ENCODE measurements around the gene TCOF1. TPM values are rescaled to one million over a fixed set of nuclear protein-coding genes. Genes with fewer than 3 reads are reported as not detected.

The TCOF1 gene
- total RNA-seq, 1 donor from 2014 or later = 72.0 TPM

GRCh38 chr5:150325426-150325825, 32.1 kb upstream of the TCOF1 start:
- intact Hi-C loops (cut with micrococcal nuclease) = no loop called here

DNA sequence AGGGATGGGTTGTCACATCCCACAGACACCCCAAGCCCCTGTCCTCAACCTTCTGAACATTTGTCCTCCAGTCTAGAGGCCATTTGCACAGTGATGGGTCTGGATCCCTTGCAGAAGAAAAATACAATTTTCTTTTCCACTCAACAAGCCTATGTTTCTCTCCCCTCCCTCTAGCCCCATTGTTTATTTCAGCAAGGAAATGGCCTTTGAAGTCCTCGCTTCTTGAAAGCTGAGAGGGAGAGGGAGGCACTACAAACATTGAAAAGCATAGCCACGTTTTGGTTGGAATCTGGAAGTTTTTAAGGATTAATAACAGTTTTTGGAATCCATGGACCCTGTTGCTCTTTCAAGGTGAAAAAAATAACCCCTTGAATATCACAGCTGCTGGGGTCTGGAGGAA, 30.8 kb upstream of the TCOF1 start:
- intact Hi-C loops (cut with micrococcal nuclease) = no loop called here

GRCh38 chr5:150327139-150327538, 30.4 kb upstream of the TCOF1 start:
- intact Hi-C loops (cut with micrococcal nuclease) = no loop called here

GRCh38 chr5:150328515-150328914, 29.0 kb upstream of the TCOF1 start:
- intact Hi-C loops (cut with micrococcal nuclease) = no loop called here

GRCh38 chr5:150329038-150329437, 28.5 kb upstream of the TCOF1 start:
- intact Hi-C loops (cut with micrococcal nuclease) = no loop called here

DNA sequence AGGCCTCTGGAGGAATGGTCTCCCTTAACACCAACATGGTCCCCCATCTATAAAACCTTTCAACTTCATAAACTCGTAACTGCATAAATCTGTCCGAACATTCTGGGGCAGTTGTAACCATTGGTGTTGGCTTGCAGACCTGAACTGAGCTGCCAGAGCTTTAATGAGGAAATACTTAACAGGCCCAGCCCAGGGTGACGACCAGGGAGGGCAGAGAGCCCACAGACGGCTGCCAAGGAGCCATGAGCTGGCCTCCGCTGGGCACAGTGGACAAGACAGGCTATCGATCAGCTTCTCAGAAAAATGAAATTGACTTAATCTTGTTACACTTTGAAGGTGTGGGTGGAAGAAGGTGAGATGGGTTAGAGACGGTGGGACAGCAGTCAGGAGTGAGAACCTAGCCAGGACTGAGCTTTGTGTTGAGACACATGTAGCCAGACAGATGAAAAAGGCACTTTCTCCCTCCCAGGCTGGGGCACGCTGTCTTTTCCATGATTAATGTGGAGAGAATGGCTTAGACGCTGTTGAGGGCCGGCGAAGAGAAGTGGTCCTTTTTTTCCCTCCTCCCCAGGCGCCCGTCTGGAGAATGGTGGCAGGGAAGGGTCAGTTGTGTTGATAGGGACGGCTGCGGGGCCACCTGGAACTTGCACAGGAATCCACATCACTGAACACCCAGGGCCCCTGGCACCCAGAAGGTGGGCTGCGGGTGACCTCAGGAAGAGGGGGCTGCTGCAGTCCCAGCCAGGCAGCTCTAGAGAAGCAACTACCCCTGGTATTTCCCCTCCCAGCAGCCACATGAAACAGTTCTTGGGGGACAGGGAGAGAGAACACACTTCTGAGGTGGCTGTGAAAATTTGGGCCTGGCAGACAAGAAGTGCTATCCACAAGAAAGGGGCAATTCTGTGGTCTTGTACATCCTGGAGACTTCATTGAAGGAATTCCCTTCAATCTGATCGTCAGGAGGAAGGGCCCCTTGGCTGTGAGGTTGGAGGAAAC, 27.3 kb upstream of the TCOF1 start:
- intact Hi-C loops (cut with micrococcal nuclease) = no loop called here

- intact Hi-C loops (cut with micrococcal nuclease) = no loop called here
Observed at GRCh38 chr5:150333400-150333799, 24.1 kb upstream of the TCOF1 start.

GRCh38 chr5:150335778-150336177, 21.7 kb upstream of the TCOF1 start:
- intact Hi-C loops (cut with micrococcal nuclease) = no loop called here

GRCh38 chr5:150338546-150338945, 19.0 kb upstream of the TCOF1 start:
- intact Hi-C loops (cut with micrococcal nuclease) = no loop called here

- intact Hi-C loops (cut with micrococcal nuclease) = no loop called here
Observed at GRCh38 chr5:150339165-150339564, 18.3 kb upstream of the TCOF1 start.

DNA sequence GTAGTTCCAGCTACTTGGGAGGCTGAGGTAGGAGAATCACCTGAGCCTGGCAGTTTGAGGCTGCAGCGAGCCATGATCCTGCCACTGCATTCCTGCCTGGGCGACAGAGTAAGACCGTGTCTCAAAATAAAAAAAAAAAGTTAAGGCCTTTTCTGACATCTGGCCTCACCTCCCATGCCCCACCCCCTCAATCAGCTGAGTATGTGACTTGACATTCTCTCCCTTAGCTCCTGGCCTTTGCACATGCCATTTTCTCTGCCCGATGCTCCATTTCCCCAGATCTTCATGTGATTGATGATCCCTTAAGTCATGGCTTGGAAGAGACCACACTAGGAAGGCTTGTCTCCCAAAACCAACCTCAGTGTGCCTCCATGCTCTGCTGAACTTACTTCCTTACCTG, 17.7 kb upstream of the TCOF1 start:
- intact Hi-C loops (cut with micrococcal nuclease) = no loop called here

DNA sequence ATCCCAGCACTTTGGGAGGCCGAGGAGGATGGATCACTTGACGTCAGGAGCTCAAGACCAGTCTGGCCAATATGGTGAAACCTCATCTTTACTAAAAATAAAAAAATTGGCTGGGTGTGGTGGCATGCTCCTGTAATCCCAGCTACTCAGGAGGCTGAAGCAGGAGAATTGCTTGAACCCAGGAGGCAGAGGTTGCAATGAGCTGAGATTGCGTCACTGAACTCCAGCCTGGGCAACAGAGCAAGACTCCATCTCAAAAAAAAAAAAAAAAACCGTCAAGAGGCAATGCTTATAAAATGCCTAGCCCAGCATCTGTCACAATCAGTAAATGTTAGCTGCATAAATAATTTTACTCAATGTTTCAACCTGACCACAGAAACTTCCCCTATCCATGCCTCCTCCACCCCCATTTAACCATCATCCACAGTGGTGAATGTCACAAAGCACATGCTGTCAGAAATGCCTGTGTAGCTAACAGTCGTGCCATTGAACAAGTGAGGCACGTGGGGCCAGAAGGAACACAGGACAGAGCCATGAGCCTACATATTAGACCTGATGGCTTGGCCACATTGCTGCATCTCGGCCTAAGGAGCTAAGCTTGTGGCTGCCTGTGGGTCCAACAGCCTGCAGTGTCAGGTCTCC, 16.8 kb upstream of the TCOF1 start:
- intact Hi-C loops (cut with micrococcal nuclease) = no loop called here

DNA sequence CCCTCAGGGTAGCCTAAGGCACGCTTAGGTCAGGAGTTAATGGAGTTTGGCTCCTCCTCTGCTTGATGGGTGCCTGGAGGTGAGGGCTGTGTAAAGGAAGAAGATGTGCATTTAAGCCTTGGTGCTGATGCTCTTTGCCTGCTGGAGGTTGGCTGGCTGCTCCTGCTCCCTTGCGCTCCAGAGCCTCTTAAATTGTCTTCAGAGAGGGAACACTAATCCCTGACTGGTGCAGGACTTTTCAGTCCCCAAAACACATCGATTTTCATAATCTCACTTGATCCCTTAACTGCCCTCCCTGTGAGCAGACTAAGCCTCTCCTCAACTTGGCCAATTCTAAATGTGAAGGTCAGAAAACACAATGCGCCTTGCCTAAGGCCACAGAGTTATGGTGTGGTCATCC, 16.2 kb upstream of the TCOF1 start:
- intact Hi-C loops (cut with micrococcal nuclease) = no loop called here

DNA sequence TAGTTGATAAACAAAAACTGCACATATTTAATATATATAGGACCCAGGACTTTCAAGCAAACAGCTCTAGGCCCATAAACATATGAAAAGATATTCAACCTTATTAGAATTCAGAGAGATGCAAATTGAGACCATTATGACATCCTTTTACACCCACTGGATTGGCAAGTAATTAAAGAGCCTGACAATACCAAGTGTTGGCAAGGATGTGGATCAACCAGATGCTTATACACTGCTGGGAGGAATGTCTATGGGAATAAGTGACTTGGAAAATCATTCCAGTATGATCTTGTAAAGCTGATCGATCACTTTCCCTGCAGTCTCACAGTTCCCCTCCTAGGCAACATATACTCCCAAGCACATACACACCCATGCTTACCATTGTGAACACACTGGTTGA, 15.5 kb upstream of the TCOF1 start:
- intact Hi-C loops (cut with micrococcal nuclease) = no loop called here

DNA sequence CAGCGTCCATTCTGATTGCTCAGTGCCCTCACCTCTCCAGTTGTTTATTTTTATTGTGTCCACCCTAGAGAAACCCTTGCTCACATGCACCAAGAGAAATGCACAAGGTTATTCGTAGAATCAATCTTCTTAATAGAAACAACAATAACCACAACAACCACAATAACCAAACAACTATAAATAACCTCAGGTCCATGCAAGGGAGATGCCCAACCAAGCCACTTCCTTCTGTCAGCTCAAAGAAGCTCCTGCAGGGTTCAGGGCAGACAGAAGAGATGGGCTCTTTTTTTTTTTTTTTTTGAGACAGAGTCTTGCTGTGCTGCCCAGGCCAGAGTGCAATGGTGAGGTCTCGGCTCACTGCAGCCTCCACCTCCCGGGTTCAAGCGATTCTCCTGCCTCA, 14.9 kb upstream of the TCOF1 start:
- intact Hi-C loops (cut with micrococcal nuclease) = no loop called here

DNA sequence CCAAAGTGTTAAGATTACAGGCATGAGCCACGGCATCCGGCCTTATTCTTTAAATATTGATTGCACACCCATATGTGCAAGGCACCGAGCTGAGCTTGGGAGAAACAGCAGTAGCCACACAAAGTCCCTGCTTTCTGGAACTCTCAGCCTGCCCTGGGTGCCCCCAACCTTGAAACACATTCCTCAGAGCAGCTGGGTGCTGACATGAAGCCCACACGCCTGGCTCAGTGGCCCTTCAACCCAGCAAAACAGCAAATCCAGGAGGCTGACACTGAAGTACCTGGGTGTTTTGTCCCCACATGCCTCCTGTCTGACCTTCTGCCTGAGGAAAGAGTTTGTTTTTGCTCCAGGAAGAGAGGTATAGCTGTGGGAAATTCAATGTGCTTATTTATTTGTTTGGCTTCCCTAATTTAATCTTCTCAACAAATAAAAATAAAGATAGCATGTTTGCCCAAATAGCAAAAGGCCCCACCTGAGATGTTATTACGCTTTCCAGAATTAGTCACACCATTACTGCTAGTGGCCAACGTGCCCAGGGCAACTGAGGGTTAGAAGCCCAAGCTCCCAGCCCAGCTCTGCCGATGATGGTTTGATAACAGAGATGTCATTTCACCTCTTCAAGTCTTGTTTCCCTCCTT, 13.4 kb upstream of the TCOF1 start:
- intact Hi-C loops (cut with micrococcal nuclease) = no loop called here

GRCh38 chr5:150345716-150346115, 11.8 kb upstream of the TCOF1 start:
- intact Hi-C loops (cut with micrococcal nuclease) = no loop called here

- intact Hi-C loops (cut with micrococcal nuclease) = no loop called here
Observed at GRCh38 chr5:150346592-150346991, 10.9 kb upstream of the TCOF1 start.

- intact Hi-C loops (cut with micrococcal nuclease) = no loop called here
Observed at GRCh38 chr5:150347003-150347402, 10.5 kb upstream of the TCOF1 start.

DNA sequence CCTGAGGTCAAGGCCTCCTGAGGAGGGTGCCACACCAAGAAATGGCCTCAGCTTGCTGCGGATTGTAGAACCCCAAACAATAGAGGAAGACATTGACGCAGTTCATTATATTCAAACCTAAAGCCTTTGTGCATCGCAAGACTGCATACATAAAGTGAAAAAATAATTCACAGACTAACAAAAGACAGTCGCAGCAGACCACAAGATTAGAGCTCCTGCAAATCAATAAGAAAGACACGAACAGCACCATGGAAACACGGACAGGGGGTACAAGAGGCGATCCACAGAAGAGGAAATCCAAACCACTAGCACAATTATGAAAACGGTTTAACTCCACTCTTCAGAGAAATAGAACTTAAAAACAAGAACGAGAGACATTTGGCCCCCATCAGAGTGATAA, 10.0 kb upstream of the TCOF1 start:
- intact Hi-C loops (cut with micrococcal nuclease) = no loop called here

DNA sequence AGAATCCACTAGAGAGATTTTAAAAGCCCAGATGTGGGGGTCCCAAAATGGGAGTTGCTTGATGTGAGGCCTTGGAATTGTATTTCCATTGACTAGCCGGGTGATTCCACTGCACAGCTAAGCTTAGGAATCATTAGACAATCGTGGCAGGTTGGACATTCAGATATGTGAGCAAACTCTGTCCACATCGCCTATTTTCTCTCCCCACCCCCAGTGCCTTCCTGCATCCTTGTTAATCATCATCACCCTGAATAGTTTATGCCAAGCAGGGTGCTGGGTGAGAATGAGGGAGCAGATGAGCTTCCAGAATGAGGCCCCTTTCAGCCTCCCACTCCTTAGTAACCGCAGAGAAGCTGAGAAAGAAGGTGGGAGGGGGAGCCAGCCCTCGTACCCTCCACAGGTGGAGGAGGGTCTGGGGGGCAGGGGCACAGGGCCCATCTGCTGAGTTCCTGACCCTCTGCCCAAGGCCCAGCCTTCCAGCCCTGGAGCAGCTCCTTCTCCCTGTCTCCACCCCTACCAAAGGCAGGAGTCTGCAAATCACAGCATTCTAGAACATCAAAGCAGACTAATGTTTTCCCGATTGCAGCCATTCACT, 7.7 kb upstream of the TCOF1 start:
- intact Hi-C loops (cut with micrococcal nuclease) = loop anchor here (1.0 to 10.0 kb wide), 4 partner anchors 189 to 1965 kb away; partner anchors contain the start of genes FBXO38 and TNIP1

All from T-helper 2 cell treated with Interferon-gamma antibody and Interleukin-4, amounts not matched to agents 100 ng/mL and 5 ng/mL, for 36 hours (primary cell).